IPS-18c (cell line): Measurements from ENCODE around the gene PWP1.
A peak's percentile ranks its signal among the peaks of the same experiment; 100 is the strongest.
"Not testable (repeated sequence)": the region's sequence is repeated elsewhere in the genome, so short reads cannot be mapped to it uniquely, and the experiment has no call there.

Experiments used
- H3K4me3 ChIP-seq: 2 replicates; pipeline ENCODE4 v1.7.0; 2013; ENCODE audit warnings: low read depth, mild to moderate bottlenecking, low read length, moderate library complexity; ENCODE audit not compliant: insufficient read depth
- H3K9me3 ChIP-seq: one replicate; pipeline ENCODE4 v1.6.1; 2013; ENCODE audit warnings: mild to moderate bottlenecking, low read length, moderate library complexity; ENCODE audit not compliant: control insufficient read depth, insufficient read depth

Gene PWP1

GRCh38 chr12:107661830-107662229, 23.8 kb upstream of the PWP1 start:
- H3K9me3 ChIP-seq: peaks cover 2% of the 10 kb centered on the region

GRCh38 chr12:107662484-107662883, 23.1 kb upstream of the PWP1 start:
- H3K9me3 ChIP-seq: peaks cover 2% of the 10 kb centered on the region
- H3K4me3 ChIP-seq: no peak overlapping the region

More at GRCh38 chr12:107661830-107662229, 23.8 kb upstream of the PWP1 start:
- no peak overlapping the region for H3K4me3 ChIP-seq

- Histone ChIP-seq H3K9me3 (peaks cover 2% of the 10 kb centered on the region), H3K4me3 (no peak overlapping the region)
These were observed 22.3 kb upstream of the PWP1 start for GRCh38 chr12:107663277-107663676.

- Histone ChIP-seq H3K9me3 (peaks cover 2% of the 10 kb centered on the region), H3K4me3 (no peak overlapping the region)
These were observed 19.6 kb upstream of the PWP1 start for GRCh38 chr12:107666009-107666408.

GRCh38 chr12:107667464-107667863, 18.1 kb upstream of the PWP1 start:
- no peak overlapping the region for H3K4me3 ChIP-seq

GRCh38 chr12:107668320-107669098, 17.1 kb upstream of the PWP1 start:
- H3K9me3 ChIP-seq: no peaks in the 10 kb centered on the region
- no peak overlapping the region for H3K4me3 ChIP-seq

More at GRCh38 chr12:107667464-107667863, 18.1 kb upstream of the PWP1 start:
- no peaks in the 10 kb centered on the region for H3K9me3 ChIP-seq

- Histone ChIP-seq H3K4me3 (no peak overlapping the region), H3K9me3 (no peaks in the 10 kb centered on the region)
These were observed 15.7 kb upstream of the PWP1 start for GRCh38 chr12:107669946-107670345.

- Histone ChIP-seq H3K4me3 (no peak overlapping the region), H3K9me3 (no peaks in the 10 kb centered on the region)
These were observed 14.5 kb upstream of the PWP1 start for GRCh38 chr12:107670999-107671643.

- no peak overlapping the region for H3K4me3 ChIP-seq
- H3K9me3 ChIP-seq: no peaks in the 10 kb centered on the region
These were observed 7.9 kb upstream of the PWP1 start for GRCh38 chr12:107677671-107678070.

GRCh38 chr12:107679336-107679735, 6.3 kb upstream of the PWP1 start:
- H3K4me3 ChIP-seq: no peak overlapping the region
- H3K9me3 ChIP-seq: no peaks in the 10 kb centered on the region

- no peaks in the 10 kb centered on the region for H3K9me3 ChIP-seq
- H3K4me3 ChIP-seq: no peak overlapping the region
These were observed 4.2 kb upstream of the PWP1 start for GRCh38 chr12:107681455-107681835.

- Histone ChIP-seq H3K9me3 (no peaks in the 10 kb centered on the region), H3K4me3 (no peak overlapping the region)
These were observed 3.5 kb upstream of the PWP1 start for GRCh38 chr12:107681836-107682820.

GRCh38 chr12:107684029-107684795, 1.4 kb upstream of the PWP1 start:
- Histone ChIP-seq H3K9me3 (no peaks in the 10 kb centered on the region), H3K4me3 (no peak overlapping the region)

- peak overlapping the region; percentile 100; the same call in 1 of the 2 replicates for H3K4me3 ChIP-seq
- peaks cover 1% of the 10 kb centered on the region for H3K9me3 ChIP-seq
These were observed 624 bp upstream of the PWP1 start for GRCh38 chr12:107684990-107685359.

GRCh38 chr12:107695772-107696171, 10.2 kb downstream of the PWP1 start:
- H3K4me3 ChIP-seq, H3K9me3 ChIP-seq: not testable (repeated sequence)

- Histone ChIP-seq H3K9me3 (no peaks in the 10 kb centered on the region), H3K4me3 (no peak overlapping the region)
These were observed 16.5 kb downstream of the PWP1 start for GRCh38 chr12:107702106-107702505.

GRCh38 chr12:107704041-107704440, 18.4 kb downstream of the PWP1 start:
- no peak overlapping the region for H3K4me3 ChIP-seq
- H3K9me3 ChIP-seq: no peaks in the 10 kb centered on the region
